Sigmoid colon (tissue), 7 donors: Measurements from ENCODE around the gene PAQR6. TPM values are rescaled to one million over a fixed set of nuclear protein-coding genes. Genes with fewer than 3 reads are reported as not detected.

Source experiments
- DNase-seq: peaks from one replicate; pipeline ENCODE4 v3.0.0-alpha.2; 2019
- H3K27ac ChIP-seq, 4 donors: fragments of 200-600 bp; sonication (generic); one replicate each; pipeline ENCODE4 v1.5.1; 2016 to 2019; ENCODE audit warnings: mild to moderate bottlenecking in 1 of 4
- H3K27me3 ChIP-seq, 3 donors: fragments of 200-600 bp; sonication (generic); one replicate each; pipeline ENCODE4 v1.5.1; 2019; ENCODE audit warnings: mild to moderate bottlenecking in 1 of 3
- H3K36me3 ChIP-seq, 4 donors: fragments of 200-600 bp; sonication (generic); one replicate each; pipeline ENCODE4 v1.5.1; 2016 to 2019
- H3K4me1 ChIP-seq, 4 donors: fragments of 200-600 bp; sonication (generic); one replicate each; pipeline ENCODE4 v1.5.1; 2017 to 2019
- H3K4me3 ChIP-seq, 4 donors: fragments of 200-600 bp; sonication (generic); one replicate each; pipeline ENCODE4 v1.5.1; 2017 to 2019; ENCODE audit warnings: mild to moderate bottlenecking in 2 of 4, moderate library complexity in 1 of 4
- H3K9me3 ChIP-seq, 4 donors: fragments of 200-600 bp in 3 of 4; sonication (generic) in 3 of 4; one replicate each; pipeline versions ENCODE4 v1.5.1 to v1.6.1; 2013 to 2019
- EP300 ChIP-seq, 4 donors: sonication (generic); formaldehyde crosslinking; IDR thresholded peaks; one replicate each; pipeline ENCODE4 v1.6.1; 2017; ENCODE audit warnings: antibody characterized with exemption in 4 of 4
- POLR2A ChIP-seq, 2 donors: fragments of 450-650 bp; IDR thresholded peaks; one replicate each; pipeline ENCODE4 v1.6.1; 2016; ENCODE audit warnings: antibody characterized with exemption in 2 of 2, mild to moderate bottlenecking in 2 of 2, moderate library complexity in 2 of 2
- POLR2AphosphoS5 ChIP-seq, 4 donors: sonication (generic); formaldehyde crosslinking; IDR thresholded peaks; one replicate each; pipeline ENCODE4 v1.6.1; 2017; ENCODE audit warnings: antibody characterized with exemption in 4 of 4
- WGBS, 2 donors: extraction: QIAGEN DNeasy Blood & Tissue Kit; methylation state at CpG; one replicate each; pipeline ENCODE4 v1.1.7; 2013; 5-methylcytosine and 5-hydroxymethylcytosine counted together
- intact Hi-C: fragments of 100-400 bp; cut with DNase I; formaldehyde crosslinking; loops from one replicate; pipeline ENCODE4 v1.15.1; 2023
- polyA plus RNA-seq, 3 donors: library from polyadenylated mRNA; stranded (reverse); fragments of 200-250 nt; gene quantifications; one replicate each; pipeline ENCODE4 v1.2.3, GENCODE V29; 2013
- total RNA-seq, 4 donors: library from RNA; depleted of rRNA; stranded (reverse); fragments of >200 nt; gene quantifications; one replicate each; pipeline ENCODE4 v1.1.0, GENCODE V29; 2016
- TF ChIP-seq, protein P1 (sequence below), 4 experiments: fragments of 450-650 bp in 3 of 4; fragments of 200-600 bp in 1 of 4; IDR thresholded peaks; one replicate each; pipeline ENCODE4 v1.5.1; 2016 to 2019; ENCODE audit warnings: antibody characterized with exemption in 4 of 4, mild to moderate bottlenecking in 3 of 4, moderate library complexity in 2 of 4
- donor health status: healthy with polysubstance abuse.
- donor health status: Bipolar disorder and iron deficiency.
- donor health status: healthy.

The PAQR6 gene, protein sequence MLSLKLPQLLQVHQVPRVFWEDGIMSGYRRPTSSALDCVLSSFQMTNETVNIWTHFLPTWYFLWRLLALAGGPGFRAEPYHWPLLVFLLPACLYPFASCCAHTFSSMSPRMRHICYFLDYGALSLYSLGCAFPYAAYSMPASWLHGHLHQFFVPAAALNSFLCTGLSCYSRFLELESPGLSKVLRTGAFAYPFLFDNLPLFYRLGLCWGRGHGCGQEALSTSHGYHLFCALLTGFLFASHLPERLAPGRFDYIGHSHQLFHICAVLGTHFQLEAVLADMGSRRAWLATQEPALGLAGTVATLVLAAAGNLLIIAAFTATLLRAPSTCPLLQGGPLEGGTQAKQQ
- total RNA-seq (1 to 10 TPM in 3 of 4 donors, under 1 TPM in 1; 0.99 to 7.7 (median 7.2) TPM), polyA plus RNA-seq (1 to 10 TPM in 2 of 3 donors, under 1 TPM in 1; 0.69 to 3.4 (median 3.0) TPM)

DNA sequence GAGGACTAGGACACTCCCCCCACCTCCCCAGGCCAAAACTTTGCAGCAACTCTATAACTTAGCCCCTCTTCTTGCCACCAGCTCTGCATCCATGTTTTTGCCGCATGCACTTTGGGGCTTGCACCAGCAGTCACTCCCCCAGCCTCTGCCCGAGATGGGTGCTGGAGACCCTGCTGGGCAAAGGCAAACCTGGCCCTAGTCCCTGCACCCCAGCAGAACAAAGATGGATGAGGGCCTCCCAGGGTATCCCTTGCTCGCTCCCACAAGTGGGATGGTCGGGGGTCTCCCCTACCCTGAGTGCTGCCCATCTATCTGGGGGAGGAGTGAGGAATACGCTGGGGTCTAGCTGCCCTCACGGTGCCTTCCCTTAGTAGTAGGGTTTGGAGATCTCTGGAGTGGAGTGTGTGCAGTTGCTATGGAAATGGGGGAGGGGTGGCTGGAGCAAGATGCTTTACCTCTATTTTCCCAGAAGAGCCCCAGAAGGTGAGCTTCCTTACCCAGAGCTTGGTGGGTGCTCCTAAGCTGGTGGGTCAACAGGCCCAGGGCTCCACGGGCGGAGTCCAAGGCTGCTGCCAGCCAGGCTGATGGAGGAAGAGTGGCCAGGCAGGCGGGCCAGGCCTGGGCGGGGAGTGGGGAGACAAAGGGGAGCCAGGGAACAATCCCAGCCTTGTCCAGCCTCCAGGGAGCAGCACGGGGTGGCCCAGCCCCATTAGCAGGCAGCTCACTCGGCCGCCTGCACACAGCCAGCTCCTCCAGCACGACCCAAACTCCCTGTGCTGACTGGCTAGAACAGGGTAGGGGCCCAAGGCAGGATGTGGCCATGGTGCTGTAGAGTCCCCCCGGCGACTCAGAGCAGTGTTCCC lies at the start of gene PAQR6:
Gene PAQR6, minus strand, starts transcription at position 597 of the 863 bp plus-strand sequence. CDS start 1,325 bp downstream, outside the sequence.
- Histone ChIP-seq H3K27me3 (peaks cover 15 to 35% (median 18%) of the 10 kb centered on the region in 3 donors), H3K27ac (peak within 1 kb of the TSS in 1 of 4 donors; percentile 6), H3K4me1 (peaks cover 0 to 26% (median 23%) of the 10 kb centered on the region in 4 donors), H3K9me3 (no peaks in the 10 kb centered on the region), H3K36me3 (peaks cover 26 to 37% (median 32%) of the 10 kb centered on the region in 4 donors), H3K4me3 (no peak within 1 kb of the TSS)
- peak; percentile 71 for DNase-seq
- TF ChIP-seq, protein P1, sequence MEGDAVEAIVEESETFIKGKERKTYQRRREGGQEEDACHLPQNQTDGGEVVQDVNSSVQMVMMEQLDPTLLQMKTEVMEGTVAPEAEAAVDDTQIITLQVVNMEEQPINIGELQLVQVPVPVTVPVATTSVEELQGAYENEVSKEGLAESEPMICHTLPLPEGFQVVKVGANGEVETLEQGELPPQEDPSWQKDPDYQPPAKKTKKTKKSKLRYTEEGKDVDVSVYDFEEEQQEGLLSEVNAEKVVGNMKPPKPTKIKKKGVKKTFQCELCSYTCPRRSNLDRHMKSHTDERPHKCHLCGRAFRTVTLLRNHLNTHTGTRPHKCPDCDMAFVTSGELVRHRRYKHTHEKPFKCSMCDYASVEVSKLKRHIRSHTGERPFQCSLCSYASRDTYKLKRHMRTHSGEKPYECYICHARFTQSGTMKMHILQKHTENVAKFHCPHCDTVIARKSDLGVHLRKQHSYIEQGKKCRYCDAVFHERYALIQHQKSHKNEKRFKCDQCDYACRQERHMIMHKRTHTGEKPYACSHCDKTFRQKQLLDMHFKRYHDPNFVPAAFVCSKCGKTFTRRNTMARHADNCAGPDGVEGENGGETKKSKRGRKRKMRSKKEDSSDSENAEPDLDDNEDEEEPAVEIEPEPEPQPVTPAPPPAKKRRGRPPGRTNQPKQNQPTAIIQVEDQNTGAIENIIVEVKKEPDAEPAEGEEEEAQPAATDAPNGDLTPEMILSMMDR (IDR thresholded peaks at IDR 0.05): no peak
- TF ChIP-seq POLR2A (IDR thresholded peaks at IDR 0.05) (no peak), POLR2AphosphoS5 (IDR thresholded peaks at IDR 0.05) (peak in 2 of 4 donors; percentile 28), EP300 (IDR thresholded peaks at IDR 0.05) (no peak)
- 28 to 65% methylated on average over 16 of the region's 16 CpGs for WGBS, 2 donors
- intact Hi-C loops: no loop called here

DNA sequence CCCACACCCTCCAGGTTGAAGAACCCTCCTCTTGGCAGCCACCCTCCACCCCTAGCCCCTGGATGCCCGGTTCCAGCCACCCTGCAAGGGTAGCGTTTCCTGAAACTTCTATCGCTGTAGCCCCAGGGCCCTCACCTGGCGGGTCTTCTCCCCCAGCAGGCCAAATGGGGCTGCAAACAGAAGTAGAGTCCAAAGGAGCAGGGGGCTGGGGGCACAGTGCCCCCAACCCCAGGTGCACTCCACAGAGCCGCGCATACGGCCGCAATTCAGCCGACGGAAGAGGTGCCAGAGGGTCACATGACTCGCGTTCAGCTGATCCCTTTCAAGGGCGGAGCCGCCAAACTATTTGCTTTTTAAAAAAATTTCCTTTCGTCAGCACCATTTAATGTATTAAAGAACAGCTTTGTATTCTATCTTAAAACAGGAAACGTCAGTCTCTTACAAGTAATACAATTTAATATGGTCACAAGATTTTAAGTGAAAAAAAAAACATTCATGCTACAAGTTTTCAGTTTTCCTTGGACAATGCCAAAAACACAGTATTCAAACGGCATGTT lies 47.6 kb upstream of the PAQR6 start, which contains the start of gene GLMP:
Gene GLMP, minus strand, starts transcription at position 289 of the 557 bp plus-strand sequence. Its CDS starts 34 bp downstream, at position 255.
- H3K4me1 ChIP-seq: peaks cover 0 to 43% (median 34%) of the 10 kb centered on the region in 4 donors
- peak in 3 of 4 donors; percentile 45 to 56 (median 46) for TF ChIP-seq POLR2AphosphoS5 (IDR thresholded peaks at IDR 0.05)
- TF ChIP-seq POLR2A (IDR thresholded peaks at IDR 0.05): no peak
- peak; percentile 87 for DNase-seq
- no peaks in the 10 kb centered on the region for H3K27me3 ChIP-seq
- intact Hi-C loops: no loop called here
- H3K27ac ChIP-seq: peak within 1 kb of the TSS; percentile 68 to 75 (median 73)
- WGBS, 2 donors: 0 to 1% methylated on average over 17 of the region's 17 CpGs
- H3K4me3 ChIP-seq: peak within 1 kb of the TSS; percentile 63 to 73 (median 70)
- H3K9me3 ChIP-seq: no peaks in the 10 kb centered on the region
- no peaks in the 10 kb centered on the region for H3K36me3 ChIP-seq

DNA sequence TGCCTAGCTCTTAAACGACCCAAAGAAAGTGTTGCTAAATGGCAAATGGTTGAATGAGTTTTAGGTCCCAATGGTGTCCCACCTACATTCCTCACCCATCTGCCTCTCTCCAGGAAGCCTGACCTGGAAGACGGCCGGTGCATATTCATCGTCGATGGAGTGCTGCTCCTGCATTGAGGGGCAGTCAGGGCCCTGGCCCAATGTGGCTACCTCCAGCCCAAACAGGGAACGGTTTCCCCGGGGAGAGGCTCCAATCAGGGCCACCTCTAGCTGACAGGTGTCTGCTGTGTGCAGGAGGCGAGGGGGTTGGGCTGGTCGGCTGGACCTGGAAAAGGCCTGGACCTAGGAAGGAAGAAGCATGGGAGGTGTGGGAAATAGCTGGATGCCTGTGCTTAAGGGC lies 46.0 kb upstream of the PAQR6 start:
- Histone ChIP-seq H3K9me3 (no peaks in the 10 kb centered on the region), H3K27me3 (no peaks in the 10 kb centered on the region), H3K4me1 (peaks cover 0 to 46% (median 35%) of the 10 kb centered on the region in 4 donors), H3K27ac (no peak overlapping the region), H3K36me3 (peaks cover 0 to 1% (median 0%) of the 10 kb centered on the region in 4 donors), H3K4me3 (no peak overlapping the region)
- WGBS, 2 donors: 92 to 93% methylated on average over 9 of the region's 9 CpGs
- no peak for TF ChIP-seq POLR2AphosphoS5 (IDR thresholded peaks at IDR 0.05)
- TF ChIP-seq POLR2A (IDR thresholded peaks at IDR 0.05): no peak
- no peak for TF ChIP-seq EP300 (IDR thresholded peaks at IDR 0.05)
- TF ChIP-seq, protein P1 (IDR thresholded peaks at IDR 0.05): no peak
- intact Hi-C loops: no loop called here
- DNase-seq: no peak

DNA sequence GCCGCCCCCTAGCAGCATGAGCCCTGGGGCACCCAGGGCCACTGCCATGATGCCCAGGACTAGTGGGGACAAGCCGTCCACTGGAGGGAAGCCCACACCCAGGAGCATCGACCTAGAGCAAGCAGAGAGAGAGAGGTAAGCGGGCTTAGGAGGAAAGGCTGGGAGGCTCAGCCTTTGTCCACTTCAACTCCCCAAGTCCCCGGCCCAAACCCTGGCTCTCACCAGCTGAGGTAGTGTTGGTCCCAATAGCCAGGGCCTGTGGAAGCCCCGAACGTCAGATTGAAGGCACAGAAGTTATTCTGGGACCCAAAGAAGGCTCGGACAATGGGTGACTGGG lies 45.2 kb upstream of the PAQR6 start:
- no peak overlapping the region for H3K4me3 ChIP-seq
- WGBS, 2 donors: 85 to 93% methylated on average over 8 of the region's 8 CpGs
- H3K27ac ChIP-seq: no peak overlapping the region
- no peak for TF ChIP-seq POLR2A (IDR thresholded peaks at IDR 0.05)
- no peak for TF ChIP-seq POLR2AphosphoS5 (IDR thresholded peaks at IDR 0.05)
- no peak for TF ChIP-seq EP300 (IDR thresholded peaks at IDR 0.05)
- TF ChIP-seq, protein P1 (IDR thresholded peaks at IDR 0.05): no peak
- H3K27me3 ChIP-seq: no peaks in the 10 kb centered on the region
- DNase-seq: no peak
- no peaks in the 10 kb centered on the region for H3K9me3 ChIP-seq
- H3K36me3 ChIP-seq: peaks cover 0 to 9% (median 0%) of the 10 kb centered on the region in 4 donors
- intact Hi-C loops: no loop called here
- peaks cover 0 to 46% (median 35%) of the 10 kb centered on the region in 4 donors for H3K4me1 ChIP-seq
